NT2/D1 (cell line): ENCODE measurements around the gene HHIPL1.

Source experiments
- SUZ12 ChIP-seq: IDR thresholded peaks from 2 replicates; pipeline ENCODE4 v1.6.1; 2011; ENCODE audit not compliant: insufficient read length, insufficient read depth; ENCODE audit errors: extremely low read depth
- YY1 ChIP-seq: IDR thresholded peaks from 2 replicates; pipeline ENCODE4 v1.6.1; 2011; ENCODE audit not compliant: insufficient read length, insufficient read depth
- ZNF274 ChIP-seq: IDR thresholded peaks from 2 replicates; pipeline ENCODE4 v1.6.1; 2011; ENCODE audit warnings: mild to moderate bottlenecking, low read depth, low read length

DNA sequence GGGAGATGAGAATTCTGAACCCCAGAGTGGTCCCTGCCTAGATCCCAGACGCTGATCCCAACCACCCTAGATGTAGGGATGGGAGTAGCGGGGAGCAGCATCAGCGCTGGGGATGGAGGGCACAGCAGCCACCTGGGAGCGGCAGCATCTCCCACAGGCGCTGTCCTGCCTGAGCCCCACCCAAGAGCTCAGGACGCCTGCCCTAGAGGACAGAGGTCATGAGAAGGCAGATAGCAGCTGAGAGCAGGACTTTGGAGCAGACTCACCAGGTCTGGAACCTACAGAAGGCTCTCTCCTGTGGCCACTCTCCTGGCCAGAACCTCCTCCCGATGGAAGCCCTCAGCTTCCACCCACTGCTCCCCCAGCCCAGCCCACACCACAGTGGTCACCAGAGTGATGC is 48.2 kb upstream of the HHIPL1 start:
- TF ChIP-seq YY1, result no peak
- TF ChIP-seq SUZ12, result no peak
- TF ChIP-seq ZNF274, result no peak
